GM19351 (cell line): ENCODE results near the gene OTUB2.

Experiments
- ATAC-seq: cut with Tn5 transposase; IDR thresholded peaks from one replicate; pipeline ENCODE4 v1.9.1; 2021; ENCODE audit warnings: mild to moderate bottlenecking, moderate library complexity; ENCODE audit not compliant: unreplicated experiment

OTUB2 gene

DNA sequence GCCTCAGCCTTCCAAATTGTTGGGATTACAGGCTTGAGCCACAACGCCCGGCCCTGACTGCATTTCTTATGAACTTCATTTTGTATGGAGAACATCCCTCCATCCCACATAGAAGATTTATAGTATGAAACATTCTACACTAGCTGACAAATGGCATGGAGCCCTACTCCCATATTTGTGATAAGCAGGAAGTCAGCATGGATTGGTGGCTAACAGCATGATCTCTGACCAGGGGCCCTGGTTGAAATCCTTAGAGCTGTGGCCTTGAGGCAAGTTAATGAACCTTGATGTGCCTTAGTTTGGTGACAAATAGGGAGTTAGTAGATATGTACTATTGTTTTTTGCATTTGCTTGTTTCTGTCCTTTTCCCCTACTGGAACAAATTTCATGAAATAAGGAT is 67.3 kb downstream of the OTUB2 start:
- no peak for ATAC-seq

DNA sequence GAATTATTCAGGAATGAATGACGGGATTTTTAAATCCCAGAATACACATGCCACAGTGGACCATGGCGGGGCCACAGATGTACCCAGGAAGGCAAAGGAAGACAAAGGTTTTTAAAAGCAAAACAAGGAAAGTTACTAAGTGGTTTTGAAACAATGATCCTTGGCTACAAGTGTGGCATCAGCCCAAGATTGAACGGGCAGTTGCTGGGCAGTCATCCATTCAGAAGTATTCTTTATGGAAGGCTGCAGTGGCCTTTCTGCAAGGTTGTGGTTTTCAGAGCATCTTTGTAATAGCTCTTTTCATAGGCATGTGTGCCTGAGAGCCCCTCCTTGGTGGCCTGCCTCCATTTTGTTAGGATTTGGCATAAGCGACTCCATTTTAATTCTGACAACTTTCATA is 71.0 kb downstream of the OTUB2 start:
- ATAC-seq = no peak
